Astrocyte (in vitro differentiated cells and primary cell): Measurements from ENCODE around the gene WSCD2.

Experiments used
- EZH2 ChIP-seq: IDR thresholded peaks from 2 replicates; pipeline ENCODE4 v1.6.1; 2012; ENCODE audit warnings: mild to moderate bottlenecking, low read length, inconsistent platforms; ENCODE audit not compliant: insufficient read depth
- TF ChIP-seq, protein P1 (sequence below): IDR thresholded peaks from 2 replicates; pipeline ENCODE4 v1.5.1; 2011; ENCODE audit warnings: low read depth, mild to moderate bottlenecking, inconsistent platforms, low read length, moderate library complexity; ENCODE audit not compliant: insufficient read depth

DNA sequence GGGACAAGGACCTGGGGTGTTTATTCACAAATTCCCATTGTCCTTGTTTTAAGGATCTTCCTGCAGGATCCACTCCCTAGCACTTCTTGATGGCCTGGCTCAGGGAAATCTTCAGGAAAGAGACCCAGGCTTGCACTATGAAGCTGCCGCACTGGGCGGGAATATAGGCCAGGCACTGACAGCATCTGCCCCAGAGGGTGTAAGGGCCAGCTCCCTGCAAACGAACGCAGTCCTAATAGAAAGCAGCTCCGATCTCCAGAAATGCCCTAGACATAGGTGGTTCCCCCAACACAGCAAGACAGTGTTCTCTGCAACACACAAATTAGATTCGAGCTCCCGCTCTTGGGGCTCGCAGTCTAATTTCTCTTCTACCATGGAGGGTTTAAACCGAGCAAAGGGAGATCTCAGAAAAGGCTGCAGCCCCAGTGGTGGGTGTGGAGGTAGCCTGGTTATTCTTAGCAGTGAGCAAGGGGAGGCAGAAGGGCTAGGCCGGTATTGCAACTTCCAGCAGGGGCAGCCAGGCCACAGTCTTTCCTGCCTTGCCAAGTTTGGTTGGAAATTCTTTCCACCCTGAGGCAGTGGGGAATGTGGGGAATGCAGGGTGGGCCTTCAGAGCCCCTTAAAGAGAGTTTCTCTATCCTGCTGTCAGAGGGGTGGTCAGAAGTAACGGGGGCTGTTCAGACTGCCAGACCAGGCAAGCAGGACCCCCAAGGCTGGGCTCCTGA, 16.1 kb upstream of the WSCD2 start:
- TF ChIP-seq, protein P1, sequence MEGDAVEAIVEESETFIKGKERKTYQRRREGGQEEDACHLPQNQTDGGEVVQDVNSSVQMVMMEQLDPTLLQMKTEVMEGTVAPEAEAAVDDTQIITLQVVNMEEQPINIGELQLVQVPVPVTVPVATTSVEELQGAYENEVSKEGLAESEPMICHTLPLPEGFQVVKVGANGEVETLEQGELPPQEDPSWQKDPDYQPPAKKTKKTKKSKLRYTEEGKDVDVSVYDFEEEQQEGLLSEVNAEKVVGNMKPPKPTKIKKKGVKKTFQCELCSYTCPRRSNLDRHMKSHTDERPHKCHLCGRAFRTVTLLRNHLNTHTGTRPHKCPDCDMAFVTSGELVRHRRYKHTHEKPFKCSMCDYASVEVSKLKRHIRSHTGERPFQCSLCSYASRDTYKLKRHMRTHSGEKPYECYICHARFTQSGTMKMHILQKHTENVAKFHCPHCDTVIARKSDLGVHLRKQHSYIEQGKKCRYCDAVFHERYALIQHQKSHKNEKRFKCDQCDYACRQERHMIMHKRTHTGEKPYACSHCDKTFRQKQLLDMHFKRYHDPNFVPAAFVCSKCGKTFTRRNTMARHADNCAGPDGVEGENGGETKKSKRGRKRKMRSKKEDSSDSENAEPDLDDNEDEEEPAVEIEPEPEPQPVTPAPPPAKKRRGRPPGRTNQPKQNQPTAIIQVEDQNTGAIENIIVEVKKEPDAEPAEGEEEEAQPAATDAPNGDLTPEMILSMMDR = no peak
- no peak for TF ChIP-seq EZH2
